ENCODE results near the gene RIC8B.

DNA sequence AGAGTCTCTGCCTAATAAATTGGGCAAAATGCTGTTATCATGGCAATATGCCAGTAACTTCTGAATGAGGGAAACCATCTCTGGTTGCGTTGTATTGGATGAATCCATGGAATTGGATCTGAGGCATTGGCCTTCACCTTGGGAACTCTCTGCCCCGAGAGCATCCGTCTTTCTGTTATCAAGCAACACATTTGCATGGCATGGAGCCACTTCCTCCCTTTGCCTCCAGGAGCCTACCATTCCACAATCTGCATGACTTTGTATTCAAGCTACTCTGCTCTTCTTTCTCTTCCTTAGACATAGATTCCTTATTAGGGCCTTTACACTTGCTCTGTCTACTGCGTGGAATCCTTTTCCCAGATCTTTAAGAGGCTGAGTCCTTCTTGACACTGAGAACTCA is 57.2 kb downstream of the RIC8B start:
- TF ChIP-seq FOXA1 (IDR thresholded peaks at IDR 0.05) (no peak), ELF4 (IDR thresholded peaks at IDR 0.05) (no peak), LEF1 (IDR thresholded peaks at IDR 0.05; ENCODE audit: borderline replicate concordance) (no peak), NFRKB (IDR thresholded peaks at IDR 0.05) (no peak), FOXK2 (IDR thresholded peaks at IDR 0.05) (no peak), BHLHE40 (IDR thresholded peaks at IDR 0.05; ENCODE audit: borderline replicate concordance) (no peak), SUZ12 (IDR thresholded peaks at IDR 0.05) (no peak), SP1 (IDR thresholded peaks at IDR 0.05) (no peak), FOXM1 (IDR thresholded peaks at IDR 0.05; ENCODE audit: borderline replicate concordance) (no peak)

Measured in HEK293T (cell line).